Effector CD8-positive, alpha-beta T cell (primary cell): ENCODE data around the gene PFKM.

Source experiments
- DNase-seq: peaks from one replicate; lab custom pipeline; 2025; lab: John Stamatoyannopoulos, UW

The PFKM gene

DNA sequence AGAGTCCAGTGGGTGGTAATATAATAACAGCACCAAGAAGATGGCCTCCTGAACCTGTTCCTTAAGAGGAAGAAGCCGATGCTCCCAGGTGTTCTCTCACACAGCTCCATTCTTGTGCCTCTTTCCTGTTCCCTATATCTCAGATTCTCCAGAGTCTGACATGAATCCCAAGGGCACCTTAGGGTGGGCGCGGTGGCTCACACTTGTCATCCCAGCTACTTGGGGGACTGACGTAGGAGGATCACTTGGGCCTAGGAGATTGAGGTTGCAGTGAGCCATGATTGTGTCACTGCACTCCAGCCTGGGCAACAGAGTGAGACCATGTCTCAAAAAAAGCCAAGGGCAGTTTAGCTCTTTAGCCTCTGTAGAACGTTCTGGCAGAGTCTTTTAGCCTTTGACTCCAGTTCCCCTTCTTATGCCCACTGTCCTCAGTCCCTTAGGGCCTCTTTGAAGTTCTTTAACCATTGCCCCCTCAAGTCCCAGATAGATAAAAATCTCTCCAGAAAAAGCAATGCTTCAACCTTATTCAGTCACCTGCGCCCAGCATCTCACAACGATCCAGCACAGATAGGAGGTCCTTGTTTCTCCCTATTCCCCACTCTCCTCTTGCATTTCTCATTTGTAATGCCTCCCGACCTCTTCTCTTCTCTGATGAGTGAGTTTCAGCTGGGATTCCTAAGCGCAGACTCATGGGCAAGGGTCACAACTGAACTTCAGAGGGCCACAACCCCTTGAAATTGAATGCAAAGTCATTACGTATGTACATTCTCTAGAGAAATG lies 68.9 kb downstream of the PFKM start:
- no peak for DNase-seq

DNA sequence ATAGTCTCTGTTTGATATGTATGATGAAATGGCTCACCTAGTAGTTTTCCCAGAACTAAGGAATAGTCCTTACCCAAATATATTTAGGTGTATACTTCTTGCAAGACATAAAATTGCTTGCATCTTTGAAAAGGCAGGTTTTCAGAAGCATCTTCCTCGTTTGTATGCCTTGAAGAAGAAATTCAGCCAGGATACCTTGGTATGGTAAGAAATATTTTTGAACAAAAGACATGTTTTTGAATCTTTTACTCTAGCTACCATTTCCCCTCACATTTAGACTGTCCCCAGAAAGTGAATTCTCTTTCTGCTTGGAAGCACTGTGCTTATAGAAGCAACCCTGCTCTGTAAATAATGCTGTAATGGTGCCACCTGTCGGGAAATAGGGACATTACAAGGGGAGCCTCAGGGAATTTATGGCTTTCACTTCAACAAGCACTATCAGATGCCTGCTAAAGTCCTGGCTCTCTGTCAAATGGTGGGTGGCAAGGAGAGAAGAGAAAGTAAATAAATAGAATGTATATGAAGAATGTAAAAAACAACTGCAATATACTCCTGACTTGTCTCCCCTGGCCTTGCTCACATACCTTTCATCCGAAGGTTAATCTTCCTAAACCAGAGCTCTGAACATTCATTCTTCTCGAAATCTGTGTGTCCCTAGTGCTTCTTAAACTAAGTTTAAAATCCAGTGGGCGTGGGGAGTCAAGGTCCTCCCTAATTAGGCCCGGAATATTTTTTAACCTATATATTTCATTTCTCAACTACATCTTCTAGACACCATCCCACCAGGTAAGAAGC lies 70.4 kb downstream of the PFKM start:
- DNase-seq, result peak; percentile 48

DNA sequence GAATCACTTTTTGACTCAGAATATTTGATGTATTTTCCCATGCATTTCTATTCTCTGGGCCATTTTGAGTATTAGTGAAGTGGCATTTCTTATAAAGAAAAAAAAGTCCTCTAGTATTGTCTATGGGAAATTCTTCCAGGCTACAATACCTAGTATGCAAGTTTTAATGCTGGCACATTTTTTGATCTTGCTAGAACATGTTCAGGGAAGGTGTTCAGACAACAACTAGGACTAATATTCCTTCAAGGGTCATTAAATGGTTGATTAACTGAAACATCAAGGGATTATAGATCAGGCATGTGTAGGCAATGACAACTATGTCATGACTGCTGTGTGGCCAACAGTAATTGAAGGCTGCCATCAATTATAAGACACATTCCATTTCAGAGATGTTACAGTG lies 71.9 kb downstream of the PFKM start:
- DNase-seq, result no peak

DNA sequence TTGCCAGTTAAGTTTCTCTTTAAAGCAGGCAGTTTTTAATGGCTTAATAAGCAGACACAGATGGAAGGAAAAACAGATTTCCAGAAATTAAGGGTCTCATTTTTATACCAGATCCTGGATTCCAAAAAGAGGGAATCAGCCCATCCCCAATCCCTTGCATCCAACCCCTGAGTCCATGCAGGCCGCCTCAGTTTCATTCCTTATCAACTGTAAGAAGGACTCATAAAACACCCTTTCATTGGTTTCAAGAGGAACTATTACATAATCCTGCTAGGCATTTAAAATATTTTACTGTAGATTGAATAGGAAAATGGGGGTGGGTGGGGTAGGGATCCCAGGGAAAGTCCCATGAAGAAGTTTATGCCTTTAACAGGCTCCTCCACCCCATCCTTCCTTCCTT lies 73.7 kb downstream of the PFKM start:
- DNase-seq, result no peak

DNA sequence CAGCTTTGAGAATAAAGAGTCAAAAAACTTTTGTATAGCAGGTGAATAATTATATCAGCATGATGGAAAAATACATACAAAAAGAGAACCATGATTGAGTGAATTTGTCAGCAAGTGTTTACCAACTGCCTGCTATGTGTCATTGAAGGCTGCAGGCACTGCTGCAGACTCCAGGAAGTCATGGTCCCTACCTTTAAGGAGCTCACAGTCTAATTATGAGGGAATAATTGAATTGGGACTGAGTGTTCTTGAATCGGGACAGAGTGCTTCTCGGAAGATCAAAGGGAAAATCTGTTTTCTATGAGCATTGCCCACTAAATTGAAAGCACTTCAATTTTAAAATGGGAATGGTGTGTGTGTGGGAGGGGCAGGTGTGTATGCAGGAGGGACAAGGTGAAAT lies 74.5 kb downstream of the PFKM start:
- no peak for DNase-seq

DNA sequence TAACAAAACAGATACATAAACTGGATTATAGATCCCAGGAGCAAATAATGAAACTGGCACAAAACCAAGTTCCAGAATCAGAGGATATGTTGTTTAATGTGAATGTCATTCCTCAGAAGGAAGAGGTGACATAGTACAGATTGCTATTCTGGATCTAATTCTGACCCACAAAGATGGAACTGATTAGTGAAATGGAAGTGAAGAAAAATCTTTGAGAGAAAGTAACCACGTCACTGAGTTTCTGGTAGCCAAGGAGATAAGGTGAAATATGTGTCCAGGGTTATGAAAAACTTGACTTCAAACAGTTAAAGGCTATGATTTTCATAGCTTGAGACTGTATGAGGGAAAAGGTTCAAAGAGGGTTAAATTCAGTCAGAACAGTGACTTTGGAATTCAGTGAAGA lies 75.6 kb downstream of the PFKM start:
- no peak for DNase-seq
